HG03558 (cell line): ENCODE results near the gene TSHZ3.

Source experiments
- ATAC-seq: cut with Tn5 transposase; IDR thresholded peaks from one replicate; pipeline ENCODE4 v1.9.1; 2021; ENCODE audit warnings: moderate number of reproducible peaks; ENCODE audit not compliant: unreplicated experiment; ENCODE audit errors: extremely low read depth

The TSHZ3 gene, protein sequence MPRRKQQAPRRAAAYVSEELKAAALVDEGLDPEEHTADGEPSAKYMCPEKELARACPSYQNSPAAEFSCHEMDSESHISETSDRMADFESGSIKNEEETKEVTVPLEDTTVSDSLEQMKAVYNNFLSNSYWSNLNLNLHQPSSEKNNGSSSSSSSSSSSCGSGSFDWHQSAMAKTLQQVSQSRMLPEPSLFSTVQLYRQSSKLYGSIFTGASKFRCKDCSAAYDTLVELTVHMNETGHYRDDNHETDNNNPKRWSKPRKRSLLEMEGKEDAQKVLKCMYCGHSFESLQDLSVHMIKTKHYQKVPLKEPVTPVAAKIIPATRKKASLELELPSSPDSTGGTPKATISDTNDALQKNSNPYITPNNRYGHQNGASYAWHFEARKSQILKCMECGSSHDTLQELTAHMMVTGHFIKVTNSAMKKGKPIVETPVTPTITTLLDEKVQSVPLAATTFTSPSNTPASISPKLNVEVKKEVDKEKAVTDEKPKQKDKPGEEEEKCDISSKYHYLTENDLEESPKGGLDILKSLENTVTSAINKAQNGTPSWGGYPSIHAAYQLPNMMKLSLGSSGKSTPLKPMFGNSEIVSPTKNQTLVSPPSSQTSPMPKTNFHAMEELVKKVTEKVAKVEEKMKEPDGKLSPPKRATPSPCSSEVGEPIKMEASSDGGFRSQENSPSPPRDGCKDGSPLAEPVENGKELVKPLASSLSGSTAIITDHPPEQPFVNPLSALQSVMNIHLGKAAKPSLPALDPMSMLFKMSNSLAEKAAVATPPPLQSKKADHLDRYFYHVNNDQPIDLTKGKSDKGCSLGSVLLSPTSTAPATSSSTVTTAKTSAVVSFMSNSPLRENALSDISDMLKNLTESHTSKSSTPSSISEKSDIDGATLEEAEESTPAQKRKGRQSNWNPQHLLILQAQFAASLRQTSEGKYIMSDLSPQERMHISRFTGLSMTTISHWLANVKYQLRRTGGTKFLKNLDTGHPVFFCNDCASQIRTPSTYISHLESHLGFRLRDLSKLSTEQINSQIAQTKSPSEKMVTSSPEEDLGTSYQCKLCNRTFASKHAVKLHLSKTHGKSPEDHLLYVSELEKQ

DNA sequence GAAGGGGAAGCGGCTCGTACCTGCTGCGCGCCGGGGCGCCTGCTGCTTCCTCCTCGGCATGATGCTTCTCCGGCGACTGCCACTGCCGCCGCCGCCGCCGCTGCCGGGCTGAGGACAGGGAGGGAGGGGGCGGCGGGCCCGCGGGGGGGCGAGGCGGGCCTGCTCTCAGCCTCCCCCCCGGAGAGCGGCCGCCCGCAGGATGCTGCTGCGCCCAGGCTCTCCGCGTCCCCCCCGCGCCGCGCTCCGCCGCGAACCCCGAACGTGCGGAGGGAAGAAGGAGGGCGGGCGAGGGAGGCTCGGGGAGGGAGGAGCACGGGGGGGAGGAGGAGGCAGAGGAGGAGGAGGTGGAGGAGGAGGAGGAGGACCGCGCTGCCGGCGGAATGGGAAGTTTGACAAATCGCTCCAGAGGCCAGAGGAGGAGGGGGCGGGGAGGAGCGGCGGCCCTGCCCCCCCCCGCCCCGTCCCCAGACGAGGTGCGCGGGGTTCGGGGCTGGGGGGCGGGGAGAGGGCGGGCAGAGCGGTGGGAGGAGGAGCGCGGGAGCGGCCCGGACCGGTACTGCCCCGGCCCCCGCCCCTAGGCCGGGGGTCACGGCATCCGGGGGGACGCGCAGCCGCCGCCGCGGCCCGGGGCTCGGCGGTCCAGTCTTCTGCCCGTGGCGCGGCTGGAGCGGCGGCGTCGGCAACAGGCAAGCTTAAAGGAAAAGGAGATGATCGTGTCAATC lies at the start of gene TSHZ3:
TSS of gene TSHZ3 (minus strand) at position 277 of the 722 bp plus-strand sequence. CDS start at position 60, 217 bp downstream.
- ATAC-seq = no peak

DNA sequence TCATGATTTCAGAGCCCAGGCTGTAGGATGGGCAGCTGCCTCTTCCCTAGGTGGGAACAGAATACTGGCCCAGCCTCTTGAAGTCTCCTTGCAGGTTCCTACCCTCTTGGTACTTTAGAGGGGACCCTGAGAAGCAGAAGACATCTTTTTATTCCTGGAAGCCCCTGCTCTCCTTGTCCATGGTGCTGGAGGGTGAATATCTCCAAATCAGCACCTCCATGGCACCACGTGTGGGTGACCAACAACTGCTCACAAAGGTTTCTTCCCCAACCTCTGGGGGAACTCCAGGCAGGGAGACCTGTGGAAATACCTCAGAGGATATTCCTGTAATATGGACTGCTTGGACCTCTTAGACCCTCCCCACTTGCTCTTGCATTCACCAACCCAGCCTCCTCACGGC lies 48.1 kb upstream of the TSHZ3 start:
- ATAC-seq = no peak

- ATAC-seq = no peak
Measured at GRCh38 chr19:31392464-31392863, 43.2 kb upstream of the TSHZ3 start.

DNA sequence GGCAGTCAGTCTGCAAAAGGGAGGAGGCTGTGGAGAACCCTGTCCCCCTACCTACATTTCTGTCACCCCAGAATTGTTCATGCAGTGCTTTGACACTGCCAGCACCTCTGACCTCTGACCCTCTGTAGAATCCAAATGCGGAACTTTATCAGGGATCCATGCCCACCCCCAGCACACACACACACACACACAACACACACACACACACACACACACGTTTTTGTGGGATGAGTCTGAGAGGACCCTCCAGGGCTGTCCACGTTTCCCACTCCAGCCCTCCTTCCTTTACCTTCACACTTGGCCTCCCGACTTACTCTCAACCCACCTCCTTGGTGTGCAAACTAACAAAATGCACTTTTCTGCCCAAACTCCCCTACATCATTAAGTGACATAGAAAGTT lies 42.3 kb upstream of the TSHZ3 start:
- no peak for ATAC-seq

DNA sequence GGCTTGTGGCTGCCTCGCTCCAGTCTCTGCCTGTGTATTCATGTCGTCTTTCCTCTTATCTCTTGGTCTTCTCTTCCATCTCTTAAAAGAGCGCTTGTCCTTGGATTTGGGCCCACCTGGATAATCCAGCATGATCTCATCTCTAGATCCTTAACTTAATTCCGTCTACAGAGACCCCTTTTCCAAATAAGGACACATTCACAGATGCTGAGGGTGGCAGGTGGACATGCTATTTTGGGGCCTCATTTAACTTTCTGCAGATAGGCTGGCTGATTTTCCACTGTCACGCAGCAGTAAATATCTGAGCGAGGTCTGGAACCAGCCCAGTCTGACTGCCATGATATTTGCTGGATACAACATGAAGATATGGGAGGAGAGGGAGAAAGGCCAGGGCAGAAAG lies 41.5 kb upstream of the TSHZ3 start:
- no peak for ATAC-seq

GRCh38 chr19:31389874-31390273 lies 40.6 kb upstream of the TSHZ3 start:
- ATAC-seq = no peak

DNA sequence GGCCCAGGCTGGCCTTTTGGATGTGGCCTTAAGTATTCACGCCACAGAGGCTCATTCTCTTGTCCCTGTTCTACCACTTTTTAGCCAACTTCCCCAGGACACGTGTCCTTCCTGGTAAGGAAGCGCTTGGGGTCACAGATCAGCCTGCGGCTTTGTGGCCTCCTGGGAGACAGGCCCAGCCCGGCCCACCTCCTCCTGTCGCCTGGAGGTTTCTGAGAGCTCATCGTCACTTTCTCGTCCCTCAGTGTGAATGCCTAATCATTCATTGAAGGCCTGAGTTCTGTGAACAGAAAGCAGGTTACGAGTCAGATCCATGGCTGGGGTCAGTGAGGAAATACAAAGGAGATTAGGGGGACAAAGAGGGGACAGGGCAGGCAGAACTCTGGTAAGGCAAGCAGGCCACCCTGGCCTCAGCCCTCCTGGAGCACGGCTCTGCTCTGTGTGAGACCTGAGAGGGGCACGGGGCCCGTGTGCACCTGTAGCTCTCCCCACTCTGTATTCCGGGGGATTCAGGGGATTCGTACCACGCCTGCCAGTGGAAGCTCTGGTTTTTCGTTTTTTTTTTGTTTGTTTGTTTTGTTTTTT lies 38.6 kb upstream of the TSHZ3 start:
- ATAC-seq = no peak

DNA sequence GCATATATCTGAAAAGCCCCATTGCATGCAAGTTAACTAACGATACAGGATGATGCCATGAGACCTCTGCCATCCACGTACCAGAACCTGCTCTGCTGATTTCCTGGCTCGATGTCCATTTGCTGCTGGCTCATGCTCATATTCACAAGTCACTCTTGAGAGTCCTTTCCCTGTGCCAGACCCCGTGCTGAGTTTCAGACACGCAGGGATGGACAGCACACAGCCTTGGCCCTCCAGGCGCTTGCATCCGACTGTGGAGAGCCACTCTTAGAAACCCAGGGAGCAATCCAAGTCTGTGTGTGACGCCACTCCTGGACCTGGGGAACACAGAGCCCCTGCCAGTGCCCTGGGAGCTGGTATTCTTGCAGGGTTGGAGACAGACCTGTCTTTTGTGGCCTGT lies 37.6 kb upstream of the TSHZ3 start:
- no peak for ATAC-seq

GRCh38 chr19:31385744-31386143 lies 36.5 kb upstream of the TSHZ3 start:
- no peak for ATAC-seq

- ATAC-seq = no peak
Measured at GRCh38 chr19:31383553-31383952, 34.3 kb upstream of the TSHZ3 start.

- ATAC-seq = no peak
Measured at GRCh38 chr19:31380854-31381253, 31.6 kb upstream of the TSHZ3 start.

DNA sequence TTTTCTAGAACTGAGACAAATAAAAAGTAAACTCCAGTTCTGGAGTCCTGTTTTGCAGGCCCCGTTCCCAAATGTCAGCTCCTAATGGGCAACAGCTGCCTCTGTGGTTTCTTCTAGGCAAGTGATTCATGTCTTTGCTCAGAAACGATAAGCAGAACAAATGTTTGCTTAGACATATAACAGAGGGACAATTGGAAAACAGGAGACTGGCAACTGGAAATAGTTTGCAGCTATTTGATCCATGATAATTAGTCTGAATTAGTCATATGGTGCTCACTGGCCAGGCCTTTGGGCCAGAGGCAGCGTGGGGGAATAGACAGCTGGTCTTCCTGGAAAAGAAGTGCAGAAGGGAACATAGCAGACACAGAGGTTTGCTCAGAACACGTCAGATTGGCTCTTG lies 29.2 kb upstream of the TSHZ3 start:
- no peak for ATAC-seq

DNA sequence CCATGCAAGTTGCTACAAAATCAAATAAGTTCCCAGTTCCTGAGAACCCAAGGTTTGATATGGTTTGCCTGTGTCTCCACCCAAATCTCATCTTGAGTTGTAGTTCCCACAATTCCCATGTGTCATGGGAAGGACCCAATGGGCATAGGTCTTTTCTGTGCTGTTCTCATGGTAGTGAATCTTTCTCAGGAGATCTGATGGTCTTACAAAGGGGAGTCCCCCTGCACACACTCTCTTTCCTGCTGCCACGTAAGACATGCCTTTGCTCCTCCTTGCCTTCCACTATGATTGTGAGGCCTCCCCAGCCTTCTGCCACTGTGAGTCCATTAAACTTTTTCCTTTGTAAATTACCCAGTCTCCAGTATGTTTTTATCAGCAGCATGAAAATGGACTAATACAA lies 28.5 kb upstream of the TSHZ3 start:
- no peak for ATAC-seq

DNA sequence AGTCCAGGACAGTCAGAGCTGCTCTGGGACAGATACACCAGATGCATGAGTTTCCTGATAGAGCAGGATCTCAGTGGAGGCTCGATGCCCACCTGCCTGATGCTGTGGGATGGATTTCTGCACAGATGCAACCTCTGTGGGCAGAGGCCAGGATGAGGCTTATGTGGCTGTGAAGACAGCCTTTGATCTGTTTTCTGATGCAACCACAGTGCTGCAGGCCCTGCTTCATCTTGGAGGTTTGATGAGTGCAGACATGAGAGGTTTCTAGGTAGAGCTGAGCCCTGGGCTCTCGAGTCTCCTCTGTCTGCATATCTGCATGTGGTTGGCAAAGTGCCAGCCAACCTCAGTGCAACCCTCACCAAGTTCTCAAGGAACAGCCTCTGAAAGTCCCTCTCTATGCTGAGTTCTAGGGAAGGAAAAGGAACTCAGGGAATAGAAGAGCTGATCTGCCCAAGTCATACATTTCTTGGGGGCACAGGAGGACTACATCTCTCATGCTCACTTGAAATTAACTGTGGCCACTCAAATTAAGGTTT lies 23.1 kb upstream of the TSHZ3 start:
- no peak for ATAC-seq

DNA sequence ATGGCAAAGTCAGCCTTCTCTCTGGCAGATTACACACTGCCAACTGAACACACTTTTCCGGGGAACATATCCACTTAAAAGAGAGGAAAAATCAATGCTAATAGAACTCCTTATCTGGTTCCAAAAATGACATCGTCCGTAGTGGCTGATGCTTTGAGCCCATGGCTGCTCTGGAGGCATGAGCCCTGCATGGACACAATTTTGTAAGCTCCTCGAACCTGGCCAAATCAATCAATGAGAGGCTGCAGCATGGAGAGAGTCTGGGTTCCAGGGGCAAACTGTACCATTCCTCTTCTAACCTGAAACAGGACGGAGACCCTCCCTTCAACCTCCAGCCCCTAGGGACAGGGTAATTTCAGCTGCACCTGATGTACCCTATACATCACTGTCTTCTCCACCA lies 21.0 kb upstream of the TSHZ3 start:
- ATAC-seq = no peak

DNA sequence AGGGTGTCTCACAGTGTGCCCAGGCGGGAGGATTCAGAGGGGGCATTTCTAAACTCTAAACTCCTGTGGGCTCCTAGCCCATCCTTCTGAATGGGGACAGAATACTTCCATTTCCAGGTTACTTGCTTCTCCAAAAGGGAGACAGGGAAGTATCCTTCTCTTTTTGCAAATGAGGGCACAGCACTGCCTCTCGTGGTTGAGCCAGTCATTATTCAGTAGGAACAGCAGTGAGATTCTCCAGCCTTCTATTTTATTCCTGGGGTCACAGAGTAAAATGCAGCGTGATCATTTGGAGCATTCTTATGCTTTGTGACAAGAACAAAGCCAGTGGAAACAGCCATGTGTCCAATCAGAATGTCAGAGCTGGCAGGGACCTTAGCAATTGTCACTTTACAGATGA lies 15.7 kb upstream of the TSHZ3 start:
- ATAC-seq = no peak

DNA sequence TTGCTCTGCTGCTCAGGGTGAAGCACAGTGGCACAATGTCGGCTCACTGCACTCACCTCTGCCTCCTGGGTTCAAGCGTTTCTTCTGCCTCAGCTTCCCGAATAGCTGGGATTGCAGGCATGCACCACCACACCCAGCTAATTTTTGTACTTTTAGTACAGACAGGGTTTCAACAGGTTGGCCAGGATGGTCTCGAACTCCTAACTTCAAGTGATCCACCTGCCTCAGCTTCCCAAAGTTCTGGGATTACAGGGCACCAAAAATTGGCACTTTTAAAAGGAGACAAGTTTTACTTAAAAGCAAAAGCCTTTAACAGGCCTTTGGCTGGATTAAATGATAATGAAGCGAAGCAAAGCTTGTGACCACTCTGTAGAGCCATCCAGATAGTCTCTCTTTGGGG lies 12.5 kb upstream of the TSHZ3 start:
- ATAC-seq = no peak

DNA sequence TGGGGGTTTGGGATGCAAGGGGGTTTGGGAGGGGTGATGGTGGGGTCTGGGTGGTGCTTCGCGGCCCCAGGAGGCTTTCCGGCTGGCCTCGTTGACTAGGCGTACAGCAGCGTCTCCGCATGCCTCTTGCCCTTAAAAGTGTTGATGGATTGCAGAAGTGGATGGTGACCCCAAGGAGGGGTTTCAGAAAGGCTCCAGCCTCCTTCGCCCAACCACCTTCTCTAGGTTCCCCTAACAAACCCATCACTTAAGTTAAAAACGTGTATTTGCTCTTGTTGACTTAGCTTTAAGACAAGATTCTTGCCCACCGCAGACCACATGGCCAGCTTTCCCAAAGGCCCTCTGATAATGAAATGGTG lies 8.1 kb upstream of the TSHZ3 start:
- no peak for ATAC-seq

DNA sequence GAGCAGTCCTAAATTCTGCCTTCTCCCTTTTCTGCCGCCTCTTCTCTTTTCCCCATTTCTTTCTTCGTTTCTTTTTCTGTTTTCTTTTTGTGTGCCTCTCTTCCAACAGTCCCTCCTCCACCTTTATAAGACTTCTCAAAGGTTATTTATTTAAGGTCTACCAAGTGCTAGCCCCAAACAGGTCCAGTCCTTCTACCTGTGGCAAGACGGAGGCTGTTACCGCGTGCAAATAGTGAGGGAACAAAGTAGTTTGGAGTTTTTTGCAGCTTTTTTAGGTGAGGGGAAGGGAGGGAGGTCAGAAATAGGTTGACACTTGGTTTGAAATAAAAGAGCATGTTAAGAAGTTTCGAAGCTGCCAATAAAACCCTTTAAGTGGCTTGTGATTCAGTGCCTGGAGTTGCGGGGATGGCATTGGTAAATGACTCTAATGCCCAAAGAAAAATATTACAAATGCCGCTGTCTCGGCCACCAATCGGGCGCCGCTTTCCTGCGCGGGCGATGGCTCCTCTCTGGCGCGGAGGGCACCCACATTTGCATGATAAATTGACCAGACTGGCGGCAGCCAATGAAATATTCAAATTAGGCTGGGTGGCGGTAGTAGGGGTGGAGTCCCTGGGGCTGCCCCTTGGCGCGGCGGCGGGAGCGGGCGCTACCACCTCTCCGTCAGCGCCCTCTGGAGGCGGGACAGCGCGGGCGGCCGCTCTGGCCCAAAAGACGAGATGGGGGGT lies 7.5 kb upstream of the TSHZ3 start:
- no peak for ATAC-seq
